GM12878 (cell line): ENCODE results near the gene BRCA2. TPM values are rescaled to one million over a fixed set of nuclear protein-coding genes. Genes with fewer than 3 reads are reported as not detected.

ENCODE experiments used
- BACH1 ChIP-seq: fragments of 450-650 bp; IDR thresholded peaks from 2 replicates; pipeline ENCODE4 v1.6.1; 2017; ENCODE audit warnings: mild to moderate bottlenecking, borderline replicate concordance
- BMI1 ChIP-seq: fragments of 450-650 bp; IDR thresholded peaks from 2 replicates; pipeline ENCODE4 v1.6.1; 2016; ENCODE audit warnings: mild to moderate bottlenecking, moderate library complexity, borderline replicate concordance
- CBFB ChIP-seq: IDR thresholded peaks from 2 replicates; pipeline ENCODE4 v1.6.1; 2016; ENCODE audit warnings: antibody characterized with exemption, low read depth
- CREB1 ChIP-seq: IDR thresholded peaks from 2 replicates; pipeline ENCODE4 v1.6.1; 2012; ENCODE audit warnings: low read depth, mild to moderate bottlenecking, inconsistent platforms
- CTCF ChIP-seq, 3 experiments: IDR thresholded peaks in 2 of 3; conservative IDR thresholded peaks in 1 of 3; 2 replicates each; pipeline ENCODE4 v1.5.1; 2011; ENCODE audit warnings: low read depth in 3 of 3, low read length in 3 of 3, mild to moderate bottlenecking in 3 of 3, control low read depth in 2 of 3, moderate library complexity in 2 of 3, inconsistent platforms in 1 of 3, mixed read lengths in 1 of 3; ENCODE audit not compliant: control insufficient read depth in 2 of 3, insufficient read depth in 1 of 3; ENCODE audit errors: extremely low read depth in 1 of 3
- ETV6 ChIP-seq, 2 experiments: fragments of 450-650 bp in 1 of 2; IDR thresholded peaks in 1 of 2; conservative IDR thresholded peaks in 1 of 2; 2 replicates each; pipeline ENCODE4 v1.6.1; 2014; ENCODE audit warnings: antibody characterized with exemption in 1 of 2, borderline replicate concordance in 1 of 2, low read depth in 1 of 2, mild to moderate bottlenecking in 1 of 2, moderate library complexity in 1 of 2
- GABPA ChIP-seq: IDR thresholded peaks from 2 replicates; pipeline ENCODE4 v1.6.1; 2014; ENCODE audit warnings: antibody characterized with exemption, low read depth, mild to moderate bottlenecking, inconsistent platforms
- HDAC2 ChIP-seq: fragments of 200-600 bp; sonication (generic); IDR thresholded peaks from 2 replicates; pipeline ENCODE4 v1.6.1; 2017
- NR2F1 ChIP-seq: fragments of 450-650 bp; conservative IDR thresholded peaks from 2 replicates; pipeline ENCODE4 v1.6.1; 2017; ENCODE audit warnings: mild to moderate bottlenecking
- PRDM15 ChIP-seq: fragments of 450-650 bp; formaldehyde crosslinking; IDR thresholded peaks from 2 replicates; pipeline ENCODE4 v1.4.0; 2020; ENCODE audit warnings: mild to moderate bottlenecking, moderate library complexity
- RAD21 ChIP-seq: IDR thresholded peaks from 2 replicates; pipeline ENCODE4 v1.6.1; 2011; ENCODE audit warnings: mild to moderate bottlenecking, low read depth, low read length, moderate library complexity; ENCODE audit not compliant: insufficient read depth
- SIN3A ChIP-seq: IDR thresholded peaks from 2 replicates; pipeline ENCODE4 v1.6.1; 2012; ENCODE audit warnings: low read depth, low read length, improper control_type of control experiment
- SMAD1 ChIP-seq: fragments of 450-650 bp; IDR thresholded peaks from 2 replicates; pipeline ENCODE4 v1.6.1; 2018; ENCODE audit warnings: mild to moderate bottlenecking, low read depth; ENCODE audit not compliant: partially characterized antibody
- SMC3 ChIP-seq: IDR thresholded peaks from 2 replicates; pipeline ENCODE4 v1.6.1; 2011; ENCODE audit warnings: low read length, improper control_type of control experiment, borderline replicate concordance
- YBX1 ChIP-seq: fragments of 450-650 bp; IDR thresholded peaks from 2 replicates; pipeline ENCODE4 v1.6.1; 2016; ENCODE audit warnings: antibody characterized with exemption
- polyA plus RNA-seq, 11 experiments: library from polyadenylated mRNA; depleted of rRNA in 4 of 11; unstranded in 6 of 11; stranded (reverse) in 5 of 11; fragments of >200 nt; fragmentation: Nextera tagmentation in 4 of 11; fragmentation: Illumina TruSeq in 1 of 11; extraction: Ambion mirVana in 4 of 11; extraction: Trizol in 1 of 11; gene quantifications; 1 replicate in 1 of 11; 2 replicates in 10 of 11; pipeline versions ENCODE4 v1.2.1 to v1.2.3, GENCODE V29; 2011 to 2016; ENCODE audit warnings: inconsistent platforms in 2 of 11, missing spikeins in 2 of 11, low read depth in 1 of 11
- total RNA-seq, 4 experiments: library from RNA; depleted of rRNA in 3 of 4; stranded (reverse); fragments of >200 nt in 3 of 4; fragmentation: Illumina TruSeq in 1 of 4; extraction: Trizol in 1 of 4; gene quantifications; 2 replicates each; pipeline versions ENCODE4 v1.2.1 to v1.2.3, GENCODE V29; 2013 to 2021
- TF ChIP-seq, protein P1 (sequence below): fragments of 450-650 bp; formaldehyde crosslinking; IDR thresholded peaks from 2 replicates; pipeline ENCODE4 v1.5.0; 2022; ENCODE audit warnings: mild to moderate bottlenecking, missing genetic modification characterization
- TF ChIP-seq, protein P2 (sequence below): fragments of 450-650 bp; IDR thresholded peaks from 2 replicates; pipeline ENCODE4 v1.6.1; 2017; ENCODE audit warnings: mild to moderate bottlenecking, moderate library complexity

Gene BRCA2
- total and polyA plus RNA-seq, 10 of the 15 experiments (the other 5 are each of a cell fraction or from before 2014, with no cell fraction given), result 7.6 to 42.2 (median 23.9) TPM

GRCh38 chr13:32267836-32268439 is 47.4 kb upstream of the BRCA2 start (continued):
- no peak for TF ChIP-seq PRDM15 (CRISPR knock-in tag)
- no peak for TF ChIP-seq HDAC2
- no peak for TF ChIP-seq YBX1
- TF ChIP-seq SIN3A, result no peak
- TF ChIP-seq BMI1, result no peak
- TF ChIP-seq, protein P1, sequence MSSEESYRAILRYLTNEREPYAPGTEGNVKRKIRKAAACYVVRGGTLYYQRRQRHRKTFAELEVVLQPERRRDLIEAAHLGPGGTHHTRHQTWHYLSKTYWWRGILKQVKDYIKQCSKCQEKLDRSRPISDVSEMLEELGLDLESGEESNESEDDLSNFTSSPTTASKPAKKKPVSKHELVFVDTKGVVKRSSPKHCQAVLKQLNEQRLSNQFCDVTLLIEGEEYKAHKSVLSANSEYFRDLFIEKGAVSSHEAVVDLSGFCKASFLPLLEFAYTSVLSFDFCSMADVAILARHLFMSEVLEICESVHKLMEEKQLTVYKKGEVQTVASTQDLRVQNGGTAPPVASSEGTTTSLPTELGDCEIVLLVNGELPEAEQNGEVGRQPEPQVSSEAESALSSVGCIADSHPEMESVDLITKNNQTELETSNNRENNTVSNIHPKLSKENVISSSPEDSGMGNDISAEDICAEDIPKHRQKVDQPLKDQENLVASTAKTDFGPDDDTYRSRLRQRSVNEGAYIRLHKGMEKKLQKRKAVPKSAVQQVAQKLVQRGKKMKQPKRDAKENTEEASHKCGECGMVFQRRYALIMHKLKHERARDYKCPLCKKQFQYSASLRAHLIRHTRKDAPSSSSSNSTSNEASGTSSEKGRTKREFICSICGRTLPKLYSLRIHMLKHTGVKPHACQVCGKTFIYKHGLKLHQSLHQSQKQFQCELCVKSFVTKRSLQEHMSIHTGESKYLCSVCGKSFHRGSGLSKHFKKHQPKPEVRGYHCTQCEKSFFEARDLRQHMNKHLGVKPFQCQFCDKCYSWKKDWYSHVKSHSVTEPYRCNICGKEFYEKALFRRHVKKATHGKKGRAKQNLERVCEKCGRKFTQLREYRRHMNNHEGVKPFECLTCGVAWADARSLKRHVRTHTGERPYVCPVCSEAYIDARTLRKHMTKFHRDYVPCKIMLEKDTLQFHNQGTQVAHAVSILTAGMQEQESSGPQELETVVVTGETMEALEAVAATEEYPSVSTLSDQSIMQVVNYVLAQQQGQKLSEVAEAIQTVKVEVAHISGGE, result no peak
- TF ChIP-seq, protein P2, sequence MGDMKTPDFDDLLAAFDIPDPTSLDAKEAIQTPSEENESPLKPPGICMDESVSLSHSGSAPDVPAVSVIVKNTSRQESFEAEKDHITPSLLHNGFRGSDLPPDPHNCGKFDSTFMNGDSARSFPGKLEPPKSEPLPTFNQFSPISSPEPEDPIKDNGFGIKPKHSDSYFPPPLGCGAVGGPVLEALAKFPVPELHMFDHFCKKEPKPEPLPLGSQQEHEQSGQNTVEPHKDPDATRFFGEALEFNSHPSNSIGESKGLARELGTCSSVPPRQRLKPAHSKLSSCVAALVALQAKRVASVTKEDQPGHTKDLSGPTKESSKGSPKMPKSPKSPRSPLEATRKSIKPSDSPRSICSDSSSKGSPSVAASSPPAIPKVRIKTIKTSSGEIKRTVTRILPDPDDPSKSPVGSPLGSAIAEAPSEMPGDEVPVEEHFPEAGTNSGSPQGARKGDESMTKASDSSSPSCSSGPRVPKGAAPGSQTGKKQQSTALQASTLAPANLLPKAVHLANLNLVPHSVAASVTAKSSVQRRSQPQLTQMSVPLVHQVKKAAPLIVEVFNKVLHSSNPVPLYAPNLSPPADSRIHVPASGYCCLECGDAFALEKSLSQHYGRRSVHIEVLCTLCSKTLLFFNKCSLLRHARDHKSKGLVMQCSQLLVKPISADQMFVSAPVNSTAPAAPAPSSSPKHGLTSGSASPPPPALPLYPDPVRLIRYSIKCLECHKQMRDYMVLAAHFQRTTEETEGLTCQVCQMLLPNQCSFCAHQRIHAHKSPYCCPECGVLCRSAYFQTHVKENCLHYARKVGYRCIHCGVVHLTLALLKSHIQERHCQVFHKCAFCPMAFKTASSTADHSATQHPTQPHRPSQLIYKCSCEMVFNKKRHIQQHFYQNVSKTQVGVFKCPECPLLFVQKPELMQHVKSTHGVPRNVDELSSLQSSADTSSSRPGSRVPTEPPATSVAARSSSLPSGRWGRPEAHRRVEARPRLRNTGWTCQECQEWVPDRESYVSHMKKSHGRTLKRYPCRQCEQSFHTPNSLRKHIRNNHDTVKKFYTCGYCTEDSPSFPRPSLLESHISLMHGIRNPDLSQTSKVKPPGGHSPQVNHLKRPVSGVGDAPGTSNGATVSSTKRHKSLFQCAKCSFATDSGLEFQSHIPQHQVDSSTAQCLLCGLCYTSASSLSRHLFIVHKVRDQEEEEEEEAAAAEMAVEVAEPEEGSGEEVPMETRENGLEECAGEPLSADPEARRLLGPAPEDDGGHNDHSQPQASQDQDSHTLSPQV, result no peak
- no peak for TF ChIP-seq NR2F1
- no peak for TF ChIP-seq CREB1
- TF ChIP-seq SMAD1, result no peak
- no peak for TF ChIP-seq GABPA
- TF ChIP-seq ETV6 (conservative IDR thresholded peaks at IDR 0.05 in 1 of 2, IDR thresholded peaks at IDR 0.05 in 1 of 2; ENCODE audit: borderline replicate concordance in 1 of 2, low read depth in 1 of 2), result no peak
- no peak for TF ChIP-seq BACH1
- peak; percentile 76 for TF ChIP-seq SMC3
- TF ChIP-seq CBFB, result no peak
- TF ChIP-seq CTCF (IDR thresholded peaks at IDR 0.05 in 2 of 3, conservative IDR thresholded peaks at IDR 0.05 in 1 of 3; ENCODE audit: control insufficient read depth in 2 of 3, extremely low read depth in 1 of 3, insufficient read depth in 1 of 3, low read depth in 3 of 3, low read length in 3 of 3), result peak; percentile 81 to 95 (median 92)
- TF ChIP-seq RAD21, result peak; percentile 58
